SK-N-SH (cell line): ENCODE measurements around the gene PCDHA12. TPM values are rescaled to one million over a fixed set of nuclear protein-coding genes. Genes with fewer than 3 reads are reported as not detected.

Source experiments
- CTCF ChIA-PET: fragments of 300-600, 350-600 bp; formaldehyde crosslinking; extraction: SDS; loops from one replicate; lab custom pipeline; 2021; lab: Yijun Ruan, JAX
- POLR2A ChIA-PET: fragments of 350-600 bp; sonication (Branson Sonifier 250); formaldehyde crosslinking; extraction: SDS; loops from one replicate; lab custom pipeline; 2020; ENCODE audit warnings: antibody characterized with exemption, inconsistent platforms; lab: Yijun Ruan, JAX
- DNase-seq: peaks from one replicate; pipeline ENCODE4 v3.0.0; 2012
- H2AFZ ChIP-seq: fragments of 200-600 bp; sonication (generic); 2 replicates; pipeline ENCODE4 v1.8.1; 2016; ENCODE audit warnings: antibody characterized with exemption, mild to moderate bottlenecking, low read depth
- H3F3A ChIP-seq: fragments of 200-600 bp; sonication (generic); replicated peaks from 2 replicates; pipeline ENCODE3; 2016; ENCODE audit warnings: antibody characterized with exemption, mild to moderate bottlenecking; ENCODE audit not compliant: insufficient read depth
- H3K27ac ChIP-seq, 2 experiments: fragments of 200-500 bp in 1 of 2; fragments of 200-600 bp in 1 of 2; sonication (Bioruptor generic) in 1 of 2; sonication (generic), shearing (Covaris generic) in 1 of 2; 2 replicates each; pipeline versions ENCODE4 v1.5.1 to v1.6.1; 2014 to 2016; ENCODE audit warnings: low read depth in 2 of 2, inconsistent platforms in 1 of 2, low read length in 1 of 2, mild to moderate bottlenecking in 1 of 2, mixed read lengths in 1 of 2
- H3K27me3 ChIP-seq: fragments of 200-600 bp; sonication (generic), shearing (Covaris generic); 2 replicates; pipeline ENCODE4 v1.6.1; 2016; ENCODE audit warnings: mixed run types; ENCODE audit not compliant: insufficient read depth
- H3K36me3 ChIP-seq, 2 experiments: fragments of 200-500 bp in 1 of 2; fragments of 200-600 bp in 1 of 2; sonication (Bioruptor generic) in 1 of 2; sonication (generic) in 1 of 2; replicated peaks in 1 of 2; 2 replicates each; pipeline versions ENCODE3 to v1.5.1; 2014 to 2016; ENCODE audit warnings: low read length in 1 of 2, mild to moderate bottlenecking in 1 of 2; ENCODE audit not compliant: insufficient read depth in 2 of 2, control insufficient read depth in 1 of 2
- H3K4me1 ChIP-seq, 2 experiments: fragments of 200-500 bp in 1 of 2; fragments of 200-600 bp in 1 of 2; sonication (Bioruptor generic) in 1 of 2; sonication (generic), shearing (Covaris generic) in 1 of 2; 2 replicates each; pipeline versions ENCODE4 v1.5.1 to v1.6.1; 2014 to 2016; ENCODE audit warnings: low read depth in 1 of 2, low read length in 1 of 2, mixed run types in 1 of 2; ENCODE audit not compliant: insufficient read depth in 2 of 2, control insufficient read depth in 1 of 2
- H3K4me2 ChIP-seq: fragments of 200-600 bp; sonication (generic), shearing (Covaris generic); 2 replicates; pipeline ENCODE4 v1.6.1; 2017; ENCODE audit warnings: mixed run types
- H3K4me3 ChIP-seq, 2 experiments: fragments of 200-500 bp in 1 of 2; fragments of 200-600 bp in 1 of 2; sonication (Bioruptor generic) in 1 of 2; sonication (generic), shearing (Covaris generic) in 1 of 2; 2 replicates each; pipeline versions ENCODE4 v1.5.1 to v1.8.1; 2014 to 2016; ENCODE audit warnings: low read depth in 2 of 2, inconsistent platforms in 1 of 2, low read length in 1 of 2, mild to moderate bottlenecking in 1 of 2, mixed read lengths in 1 of 2, moderate library complexity in 1 of 2
- H3K79me2 ChIP-seq: fragments of 200-600 bp; sonication (generic); 2 replicates; pipeline ENCODE4 v1.8.1; 2017; ENCODE audit warnings: mild to moderate bottlenecking; ENCODE audit not compliant: insufficient read depth
- H3K9ac ChIP-seq: fragments of 200-600 bp; sonication (generic); 2 replicates; pipeline ENCODE4 v1.6.1; 2017; ENCODE audit warnings: mixed run types
- H3K9me2 ChIP-seq: fragments of 200-600 bp; sonication (generic); 2 replicates; pipeline ENCODE4 v1.6.1; 2017; ENCODE audit warnings: mixed run types
- H3K9me3 ChIP-seq: fragments of 200-600 bp; sonication (generic); 2 replicates; pipeline ENCODE4 v1.6.1; 2017; ENCODE audit warnings: mixed run types, mild to moderate bottlenecking, moderate library complexity
- H4K20me1 ChIP-seq: fragments of 200-600 bp; sonication (generic); 2 replicates; pipeline ENCODE4 v1.6.1; 2017; ENCODE audit warnings: mild to moderate bottlenecking, mixed run types; ENCODE audit not compliant: insufficient read depth
- EP300 ChIP-seq, 2 experiments: IDR thresholded peaks; 2 replicates each; pipeline versions ENCODE4 v1.4.0 to v1.6.1; 2012; ENCODE audit warnings: borderline replicate concordance in 1 of 2, low read depth in 1 of 2, low read length in 1 of 2
- MAX ChIP-seq: IDR thresholded peaks from 2 replicates; pipeline ENCODE4 v1.4.0; 2012; ENCODE audit warnings: low read depth
- MEF2A ChIP-seq: IDR thresholded peaks from 2 replicates; pipeline ENCODE4 v1.4.0; 2012; ENCODE audit warnings: low read depth, borderline replicate concordance
- RFX5 ChIP-seq: IDR thresholded peaks from 2 replicates; pipeline ENCODE4 v1.6.1; 2012; ENCODE audit warnings: mild to moderate bottlenecking, improper control_type of control experiment, low read length
- TAF1 ChIP-seq: IDR thresholded peaks from 2 replicates; pipeline ENCODE4 v1.6.1; 2012; ENCODE audit warnings: low read depth, mild to moderate bottlenecking, low read length, moderate library complexity, borderline replicate concordance
- WGBS: methylation state at CpG from one replicate; pipeline ENCODE4 v1.1.6; 2017; ENCODE audit warnings: low lambda C conversion rate; 5-methylcytosine and 5-hydroxymethylcytosine counted together
- polyA plus RNA-seq, 3 experiments: library from polyadenylated mRNA; depleted of rRNA; stranded (reverse); fragments of >200 nt; gene quantifications; 2 replicates each; pipeline ENCODE4 v1.2.3, GENCODE V29; 2012
- TF ChIP-seq, protein P1 (sequence below): IDR thresholded peaks from 2 replicates; pipeline ENCODE4; 2012
- TF ChIP-seq, protein P2 (sequence below): IDR thresholded peaks from 2 replicates; pipeline ENCODE4 v1.6.1; 2012; ENCODE audit warnings: mild to moderate bottlenecking, low read depth, low read length, moderate library complexity
- TF ChIP-seq, protein P3 (sequence below): fragments of 150-350 bp; IDR thresholded peaks from 2 replicates; pipeline ENCODE4 v1.6.1; 2017; ENCODE audit warnings: antibody characterized with exemption, low read length, low read depth, borderline replicate concordance

The PCDHA12 gene
- polyA plus RNA-seq, 1 of the 3 experiments (the other 2 are of a cell fraction), result 0.54 TPM

DNA sequence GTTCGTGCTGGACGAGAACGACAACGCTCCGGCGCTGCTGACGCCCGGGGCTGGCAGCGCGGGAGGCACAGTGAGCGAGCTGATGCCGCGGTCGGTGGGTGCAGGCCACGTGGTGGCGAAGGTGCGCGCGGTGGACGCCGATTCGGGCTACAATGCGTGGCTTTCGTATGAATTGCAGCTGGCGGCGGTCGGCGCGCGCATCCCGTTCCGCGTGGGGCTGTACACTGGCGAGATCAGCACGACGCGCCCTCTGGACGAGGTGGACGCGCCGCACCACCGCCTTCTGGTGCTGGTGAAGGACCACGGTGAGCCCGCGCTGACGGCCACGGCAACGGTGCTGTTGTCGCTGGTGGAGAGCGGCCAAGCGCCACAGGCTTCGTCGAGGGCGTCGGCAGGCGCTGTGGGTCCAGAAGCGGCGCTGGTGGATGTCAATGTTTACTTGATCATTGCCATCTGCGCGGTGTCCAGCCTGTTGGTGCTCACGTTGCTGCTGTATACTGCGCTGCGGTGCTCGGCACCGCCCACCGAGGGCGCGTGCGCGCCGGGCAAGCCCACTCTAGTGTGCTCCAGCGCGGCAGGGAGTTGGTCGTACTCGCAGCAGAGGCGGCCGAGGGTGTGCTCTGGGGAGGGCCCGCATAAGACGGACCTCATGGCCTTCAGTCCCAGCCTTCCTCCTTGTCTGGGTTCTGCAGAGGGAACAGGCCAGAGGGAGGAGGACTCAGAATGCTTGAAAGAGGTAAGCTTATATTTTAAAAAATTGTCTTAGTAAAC is 9.0 kb downstream of the PCDHA12 start:
- Histone ChIP-seq H3K4me2 (no peak overlapping the region), H3K4me1 (no peaks in the 10 kb centered on the region), H2AFZ (no peak overlapping the region), H3K9me2 (no peaks in the 10 kb centered on the region), H3K79me2 (no peaks in the 10 kb centered on the region), H4K20me1 (no peaks in the 10 kb centered on the region)
- POLR2A ChIA-PET, result no interaction called here
- TF ChIP-seq, protein P1, sequence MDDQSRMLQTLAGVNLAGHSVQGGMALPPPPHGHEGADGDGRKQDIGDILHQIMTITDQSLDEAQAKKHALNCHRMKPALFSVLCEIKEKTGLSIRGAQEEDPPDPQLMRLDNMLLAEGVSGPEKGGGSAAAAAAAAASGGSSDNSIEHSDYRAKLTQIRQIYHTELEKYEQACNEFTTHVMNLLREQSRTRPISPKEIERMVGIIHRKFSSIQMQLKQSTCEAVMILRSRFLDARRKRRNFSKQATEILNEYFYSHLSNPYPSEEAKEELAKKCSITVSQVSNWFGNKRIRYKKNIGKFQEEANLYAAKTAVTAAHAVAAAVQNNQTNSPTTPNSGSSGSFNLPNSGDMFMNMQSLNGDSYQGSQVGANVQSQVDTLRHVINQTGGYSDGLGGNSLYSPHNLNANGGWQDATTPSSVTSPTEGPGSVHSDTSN, result no peak
- no peak for TF ChIP-seq TAF1
- TF ChIP-seq, all 33 proteins: peak for 0
- H3K27me3 ChIP-seq, result no peaks in the 10 kb centered on the region
- no peak overlapping the region for H3K4me3 ChIP-seq
- H3K36me3 ChIP-seq, result no peaks in the 10 kb centered on the region
- CTCF ChIA-PET, result interaction anchor here (1.4 kb wide), 1 partner anchor 8 kb away, joined by 4 read pairs; no protein-coding TSS in a partner anchor
- no peaks in the 10 kb centered on the region; the same call in 1 of the 2 replicates for H3K9me3 ChIP-seq
- no peak overlapping the region for H3K9ac ChIP-seq
- no peaks in the 10 kb centered on the region for H3F3A ChIP-seq
- H3K27ac ChIP-seq, result no peak overlapping the region
- WGBS, result 89% methylated on average over 61 of the region's 79 CpGs
- peak; percentile 6 for DNase-seq

GRCh38 chr5:140916325-140916724 is 41.2 kb downstream of the PCDHA12 start:
- Histone ChIP-seq H3K36me3 (no peaks in the 10 kb centered on the region), H3K27ac (no peak overlapping the region), H3K4me1 (no peaks in the 10 kb centered on the region), H3K4me2 (no peak overlapping the region), H3K9ac (no peak overlapping the region), H3K79me2 (no peaks in the 10 kb centered on the region), H4K20me1 (no peaks in the 10 kb centered on the region), H3K27me3 (no peaks in the 10 kb centered on the region), H3K9me3 (no peaks in the 10 kb centered on the region), H2AFZ (no peak overlapping the region), H3K9me2 (no peaks in the 10 kb centered on the region), H3K4me3 (no peak overlapping the region), H3F3A (no peaks in the 10 kb centered on the region)
- CTCF ChIA-PET, result interaction anchor here (0.6 to 4.1 kb wide), 4 partner anchors 10 to 329 kb away, joined by 3 to 19 read pairs (median 8); partner anchors contain the start of genes PCDHA12, PCDHA8, PCDHAC1 and PCDHB15
- POLR2A ChIA-PET, result no interaction called here
- WGBS, result 50% methylated on average over 1 of the region's 1 CpG
- DNase-seq, result no peak
- TF ChIP-seq EP300 (IDR thresholded peaks at IDR 0.05; ENCODE audit: borderline replicate concordance in 1 of 2, low read depth in 1 of 2, low read length in 1 of 2) (no peak), RFX5 (no peak)

GRCh38 chr5:140923601-140924000 is 48.5 kb downstream of the PCDHA12 start:
- Histone ChIP-seq H3K27me3 (no peaks in the 10 kb centered on the region), H3K9me3 (no peaks in the 10 kb centered on the region), H3K4me3 (no peak overlapping the region), H4K20me1 (no peaks in the 10 kb centered on the region), H3K79me2 (no peaks in the 10 kb centered on the region), H3K27ac (no peak overlapping the region), H3K36me3 (no peaks in the 10 kb centered on the region), H3F3A (no peaks in the 10 kb centered on the region), H3K4me2 (no peak overlapping the region), H3K4me1 (peaks cover 0 to 7% of the 10 kb centered on the region in 2 experiments; a peak in 1 of 4 replicates), H3K9ac (no peak overlapping the region), H2AFZ (no peak overlapping the region), H3K9me2 (no peaks in the 10 kb centered on the region)
- ChIA-PET CTCF (interaction anchor here (1.5 to 5.0 kb wide), 4 partner anchors 48 to 117 kb away, joined by 5 to 40 read pairs (median 12); partner anchors contain the start of genes PCDHA12 and PCDHA8), POLR2A (no interaction called here)
- DNase-seq, result no peak
- WGBS, result 46% methylated on average over 4 of the region's 4 CpGs
- TF ChIP-seq, protein P2, sequence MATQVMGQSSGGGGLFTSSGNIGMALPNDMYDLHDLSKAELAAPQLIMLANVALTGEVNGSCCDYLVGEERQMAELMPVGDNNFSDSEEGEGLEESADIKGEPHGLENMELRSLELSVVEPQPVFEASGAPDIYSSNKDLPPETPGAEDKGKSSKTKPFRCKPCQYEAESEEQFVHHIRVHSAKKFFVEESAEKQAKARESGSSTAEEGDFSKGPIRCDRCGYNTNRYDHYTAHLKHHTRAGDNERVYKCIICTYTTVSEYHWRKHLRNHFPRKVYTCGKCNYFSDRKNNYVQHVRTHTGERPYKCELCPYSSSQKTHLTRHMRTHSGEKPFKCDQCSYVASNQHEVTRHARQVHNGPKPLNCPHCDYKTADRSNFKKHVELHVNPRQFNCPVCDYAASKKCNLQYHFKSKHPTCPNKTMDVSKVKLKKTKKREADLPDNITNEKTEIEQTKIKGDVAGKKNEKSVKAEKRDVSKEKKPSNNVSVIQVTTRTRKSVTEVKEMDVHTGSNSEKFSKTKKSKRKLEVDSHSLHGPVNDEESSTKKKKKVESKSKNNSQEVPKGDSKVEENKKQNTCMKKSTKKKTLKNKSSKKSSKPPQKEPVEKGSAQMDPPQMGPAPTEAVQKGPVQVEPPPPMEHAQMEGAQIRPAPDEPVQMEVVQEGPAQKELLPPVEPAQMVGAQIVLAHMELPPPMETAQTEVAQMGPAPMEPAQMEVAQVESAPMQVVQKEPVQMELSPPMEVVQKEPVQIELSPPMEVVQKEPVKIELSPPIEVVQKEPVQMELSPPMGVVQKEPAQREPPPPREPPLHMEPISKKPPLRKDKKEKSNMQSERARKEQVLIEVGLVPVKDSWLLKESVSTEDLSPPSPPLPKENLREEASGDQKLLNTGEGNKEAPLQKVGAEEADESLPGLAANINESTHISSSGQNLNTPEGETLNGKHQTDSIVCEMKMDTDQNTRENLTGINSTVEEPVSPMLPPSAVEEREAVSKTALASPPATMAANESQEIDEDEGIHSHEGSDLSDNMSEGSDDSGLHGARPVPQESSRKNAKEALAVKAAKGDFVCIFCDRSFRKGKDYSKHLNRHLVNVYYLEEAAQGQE, result no peak
- TF ChIP-seq MEF2A, result no peak
- TF ChIP-seq, protein P3, sequence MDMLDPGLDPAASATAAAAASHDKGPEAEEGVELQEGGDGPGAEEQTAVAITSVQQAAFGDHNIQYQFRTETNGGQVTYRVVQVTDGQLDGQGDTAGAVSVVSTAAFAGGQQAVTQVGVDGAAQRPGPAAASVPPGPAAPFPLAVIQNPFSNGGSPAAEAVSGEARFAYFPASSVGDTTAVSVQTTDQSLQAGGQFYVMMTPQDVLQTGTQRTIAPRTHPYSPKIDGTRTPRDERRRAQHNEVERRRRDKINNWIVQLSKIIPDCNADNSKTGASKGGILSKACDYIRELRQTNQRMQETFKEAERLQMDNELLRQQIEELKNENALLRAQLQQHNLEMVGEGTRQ, result no peak
- TF ChIP-seq MAX, result no peak
